NCI-H2196 treated with DMSO at 0.1 percent for 48 hours (cell line): ENCODE data around the gene SEMA5B.

Experiments used
- DNase-seq: peaks from one replicate; lab custom pipeline; 2025; ENCODE audit not compliant: unreplicated experiment; lab: John Stamatoyannopoulos, UW

SEMA5B gene

GRCh38 chr3:122908251-122908650 is 119.3 kb downstream of the SEMA5B start:
- DNase-seq, result no peak

- no peak for DNase-seq
Observed at GRCh38 chr3:122907471-122907870, 120.1 kb downstream of the SEMA5B start.

- DNase-seq, result no peak
Observed at GRCh38 chr3:122903171-122903570, 124.4 kb downstream of the SEMA5B start.

GRCh38 chr3:122902326-122902725 is 125.2 kb downstream of the SEMA5B start:
- DNase-seq, result no peak

GRCh38 chr3:122898298-122898697 is 129.3 kb downstream of the SEMA5B start:
- no peak for DNase-seq

GRCh38 chr3:122893754-122894668 is 133.6 kb downstream of the SEMA5B start:
- DNase-seq, result no peak

GRCh38 chr3:122893282-122893681 is 134.3 kb downstream of the SEMA5B start:
- no peak for DNase-seq

- DNase-seq, result no peak
Observed at GRCh38 chr3:122892118-122892960, 135.2 kb downstream of the SEMA5B start.

- no peak for DNase-seq
Observed at GRCh38 chr3:122890720-122891220, 136.8 kb downstream of the SEMA5B start.

GRCh38 chr3:122890077-122890719 is 137.4 kb downstream of the SEMA5B start:
- DNase-seq, result no peak

GRCh38 chr3:122886946-122887345 is 140.6 kb downstream of the SEMA5B start:
- no peak for DNase-seq

- no peak for DNase-seq
Observed at GRCh38 chr3:122886251-122886650, 141.3 kb downstream of the SEMA5B start.

GRCh38 chr3:122882361-122882947 is 145.1 kb downstream of the SEMA5B start:
- DNase-seq, result no peak

GRCh38 chr3:122880624-122881023 is 146.9 kb downstream of the SEMA5B start:
- DNase-seq, result no peak

- no peak for DNase-seq
Observed at GRCh38 chr3:122880173-122880572, 147.4 kb downstream of the SEMA5B start.

- no peak for DNase-seq
Observed at GRCh38 chr3:122875547-122876127, 151.9 kb downstream of the SEMA5B start.

GRCh38 chr3:122873741-122874515 is 153.6 kb downstream of the SEMA5B start:
- DNase-seq, result no peak

GRCh38 chr3:122868322-122868721 is 159.2 kb downstream of the SEMA5B start:
- no peak for DNase-seq

GRCh38 chr3:122864498-122864897 is 163.1 kb downstream of the SEMA5B start:
- no peak for DNase-seq

GRCh38 chr3:122862381-122862780 is 165.2 kb downstream of the SEMA5B start:
- DNase-seq, result no peak
